ENCODE results near the gene ABAT.

DNA sequence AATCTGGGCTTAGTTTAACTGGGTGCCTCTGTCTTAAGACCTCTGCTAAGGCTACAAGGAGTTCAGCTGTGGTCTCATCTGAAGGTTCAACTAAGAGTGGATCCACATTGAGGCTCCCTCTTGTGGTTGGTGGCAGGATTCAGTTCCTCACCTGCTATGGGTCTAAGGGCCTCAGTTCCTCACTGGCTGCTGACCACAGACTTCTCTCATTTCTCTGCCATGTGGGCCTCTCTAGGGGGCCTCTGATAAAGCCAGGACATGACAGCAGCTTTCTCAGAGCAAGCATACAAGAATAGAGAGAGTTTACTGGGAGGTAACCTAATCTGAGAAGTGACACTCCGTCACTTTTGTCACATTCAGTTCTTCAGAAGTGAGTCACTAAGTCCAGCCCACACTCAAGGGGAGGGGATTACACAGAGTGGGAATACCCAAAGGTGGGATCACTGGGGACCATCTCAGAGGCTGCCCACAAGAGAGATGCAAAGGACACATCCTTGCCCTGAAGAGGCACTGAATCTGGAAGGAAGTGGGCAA is 19.2 kb upstream of the ABAT start:
- TF ChIP-seq, protein P1, sequence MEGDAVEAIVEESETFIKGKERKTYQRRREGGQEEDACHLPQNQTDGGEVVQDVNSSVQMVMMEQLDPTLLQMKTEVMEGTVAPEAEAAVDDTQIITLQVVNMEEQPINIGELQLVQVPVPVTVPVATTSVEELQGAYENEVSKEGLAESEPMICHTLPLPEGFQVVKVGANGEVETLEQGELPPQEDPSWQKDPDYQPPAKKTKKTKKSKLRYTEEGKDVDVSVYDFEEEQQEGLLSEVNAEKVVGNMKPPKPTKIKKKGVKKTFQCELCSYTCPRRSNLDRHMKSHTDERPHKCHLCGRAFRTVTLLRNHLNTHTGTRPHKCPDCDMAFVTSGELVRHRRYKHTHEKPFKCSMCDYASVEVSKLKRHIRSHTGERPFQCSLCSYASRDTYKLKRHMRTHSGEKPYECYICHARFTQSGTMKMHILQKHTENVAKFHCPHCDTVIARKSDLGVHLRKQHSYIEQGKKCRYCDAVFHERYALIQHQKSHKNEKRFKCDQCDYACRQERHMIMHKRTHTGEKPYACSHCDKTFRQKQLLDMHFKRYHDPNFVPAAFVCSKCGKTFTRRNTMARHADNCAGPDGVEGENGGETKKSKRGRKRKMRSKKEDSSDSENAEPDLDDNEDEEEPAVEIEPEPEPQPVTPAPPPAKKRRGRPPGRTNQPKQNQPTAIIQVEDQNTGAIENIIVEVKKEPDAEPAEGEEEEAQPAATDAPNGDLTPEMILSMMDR (IDR thresholded peaks at IDR 0.05): peak in 6 of 12 donors; percentile 8 to 33 (median 19)
- no peak for TF ChIP-seq POLR2A (IDR thresholded peaks at IDR 0.05)
